Mucosa of descending colon (tissue), 3 donors: ENCODE results near the gene PRKG1. TPM values are rescaled to one million over a fixed set of nuclear protein-coding genes. Genes with fewer than 3 reads are reported as not detected.

ENCODE experiments used
- ATAC-seq: fragments of 200-7000 bp; cut with Tn5 transposase; one replicate; pipeline ENCODE4 v1.9.1; 2020; ENCODE audit warnings: mild to moderate bottlenecking, moderate library complexity
- DNase-seq, 3 donors: peaks; one replicate each; pipeline ENCODE4 v3.0.0-alpha.2; 2020
- H3K36me3 ChIP-seq: fragments of 200-600 bp; one replicate; pipeline ENCODE4 v1.8.0; 2021; ENCODE audit warnings: low read depth, mild to moderate bottlenecking
- H3K4me1 ChIP-seq: fragments of 200-600 bp; one replicate; pipeline ENCODE4 v1.8.0; 2021; ENCODE audit warnings: low read depth, mild to moderate bottlenecking
- H3K4me3 ChIP-seq: fragments of 200-600 bp; one replicate; pipeline ENCODE4 v1.8.0; 2021; ENCODE audit warnings: mild to moderate bottlenecking
- H3K9me3 ChIP-seq: fragments of 200-600 bp; one replicate; pipeline ENCODE4 v1.8.0; 2021; ENCODE audit warnings: mild to moderate bottlenecking
- CTCF ChIP-seq: fragments of 200-600 bp; IDR thresholded peaks from one replicate; pipeline ENCODE4 v1.8.0; 2022; ENCODE audit warnings: antibody characterized with exemption, mild to moderate bottlenecking
- intact Hi-C, 2 donors: fragments of 100-400 bp; cut with DNase I in 1 of 2; cut with micrococcal nuclease in 1 of 2; formaldehyde crosslinking; loops; one replicate each; pipeline versions ENCODE4 v1.11.0 to v1.11.1; 2022; cut with DNase I, micrococcal nuclease
- total RNA-seq, 3 donors: library from RNA; stranded (reverse); fragmentation: NEBNext Ultra II Directional in 2 of 3; extraction: Animal tissue kit (Norgen Biotek cat#: 25700) in 2 of 3; gene quantifications; one replicate each; pipeline versions ENCODE4 v1.2.1 to v1.2.4, GENCODE V29; 2021 to 2023
- donor health status: DM: no; HTN: no; CAD: no; lungs with moderate emphysema.
- donor health status: DM: no; HTN: no; CAD: no.
- donor health status: DM: no; HTN: yes; CAD: no.

PRKG1 gene
- total RNA-seq, 3 donors from 2014 or later: 17.1 to 55.6 (median 21.1) TPM

- Histone ChIP-seq H3K36me3 (no peaks in the 10 kb centered on the region), H3K4me3 (no peak overlapping the region), H3K9me3 (no peaks in the 10 kb centered on the region), H3K4me1 (no peaks in the 10 kb centered on the region)
- intact Hi-C loops: no loop called here
- DNase-seq: no peak
- TF ChIP-seq CTCF: no peak
- no peak for ATAC-seq
Observed at GRCh38 chr10:51034769-51035168, 39.5 kb upstream of the PRKG1 start.

GRCh38 chr10:51035344-51035743 is 38.9 kb upstream of the PRKG1 start:
- TF ChIP-seq CTCF: no peak
- ATAC-seq (no peak), DNase-seq (no peak)
- H3K4me1 ChIP-seq: no peaks in the 10 kb centered on the region
- no peak overlapping the region for H3K4me3 ChIP-seq
- H3K36me3 ChIP-seq: no peaks in the 10 kb centered on the region
- intact Hi-C loops: no loop called here
- no peaks in the 10 kb centered on the region for H3K9me3 ChIP-seq

- no peaks in the 10 kb centered on the region for H3K9me3 ChIP-seq
- H3K4me3 ChIP-seq: no peak overlapping the region
- intact Hi-C loops: no loop called here
- no peak for TF ChIP-seq CTCF
- ATAC-seq (no peak), DNase-seq (no peak)
- no peaks in the 10 kb centered on the region for H3K4me1 ChIP-seq
- no peaks in the 10 kb centered on the region for H3K36me3 ChIP-seq
Observed at GRCh38 chr10:51045871-51046270, 28.4 kb upstream of the PRKG1 start.

GRCh38 chr10:51046654-51047053 is 27.6 kb upstream of the PRKG1 start:
- no peaks in the 10 kb centered on the region for H3K36me3 ChIP-seq
- no peaks in the 10 kb centered on the region for H3K4me1 ChIP-seq
- intact Hi-C loops: no loop called here
- no peaks in the 10 kb centered on the region for H3K9me3 ChIP-seq
- DNase-seq: no peak
- no peak overlapping the region for H3K4me3 ChIP-seq
- no peak for ATAC-seq
- no peak for TF ChIP-seq CTCF

- no peaks in the 10 kb centered on the region for H3K4me1 ChIP-seq
- intact Hi-C loops: no loop called here
- TF ChIP-seq CTCF: no peak
- no peak for ATAC-seq
- no peak overlapping the region for H3K4me3 ChIP-seq
- H3K36me3 ChIP-seq: no peaks in the 10 kb centered on the region
- no peak for DNase-seq
- no peaks in the 10 kb centered on the region for H3K9me3 ChIP-seq
Observed at GRCh38 chr10:51047857-51048256, 26.4 kb upstream of the PRKG1 start.

GRCh38 chr10:51048792-51049191 is 25.5 kb upstream of the PRKG1 start:
- H3K4me1 ChIP-seq: no peaks in the 10 kb centered on the region
- TF ChIP-seq CTCF: no peak
- ATAC-seq (no peak), DNase-seq (no peak)
- H3K4me3 ChIP-seq: no peak overlapping the region
- no peaks in the 10 kb centered on the region for H3K9me3 ChIP-seq
- intact Hi-C loops: no loop called here
- no peaks in the 10 kb centered on the region for H3K36me3 ChIP-seq
